ENCODE measurements around the gene OR1J1. TPM values are rescaled to one million over a fixed set of nuclear protein-coding genes. Genes with fewer than 3 reads are reported as not detected.
A peak's percentile ranks its signal among the peaks of the same experiment; 100 is the strongest.

The OR1J1 gene
- total and polyA plus RNA-seq, 12 donors = not detected

GRCh38 chr9:122498883-122499288 lies 21.2 kb upstream of the OR1J1 start:
- no peak for ATAC-seq
- intact Hi-C loops (cut with DNase I) = no loop called here
- TF ChIP-seq CTCF (IDR thresholded peaks at IDR 0.05) = peak; percentile 15 to 72 (median 56)
- no peak overlapping the region for H3K27ac ChIP-seq
- H3K4me3 ChIP-seq = no peak overlapping the region
- WGBS, 2 donors = 57 to 58% methylated on average over 2 of the region's 2 CpGs
- no peaks in the 10 kb centered on the region for H3K4me1 ChIP-seq
- H3K36me3 ChIP-seq = no peaks in the 10 kb centered on the region
- H3K9me3 ChIP-seq = peaks cover 0 to 16% (median 6%) of the 10 kb centered on the region in 11 donors
- no peak for DNase-seq
- peaks cover 0 to 27% (median 6%) of the 10 kb centered on the region in 7 donors for H3K27me3 ChIP-seq

GRCh38 chr9:122479062-122479461 lies 1.3 kb upstream of the OR1J1 start:
- no peaks in the 10 kb centered on the region for H3K9me3 ChIP-seq
- ATAC-seq = no peak
- no peak overlapping the region for H3K4me3 ChIP-seq
- intact Hi-C loops (cut with DNase I) = no loop called here
- H3K4me1 ChIP-seq = no peaks in the 10 kb centered on the region
- no peaks in the 10 kb centered on the region for H3K36me3 ChIP-seq
- peaks cover 0 to 34% (median 14%) of the 10 kb centered on the region in 7 donors for H3K27me3 ChIP-seq
- DNase-seq = no peak
- 79 to 90% methylated on average over 5 of the region's 5 CpGs for WGBS, 2 donors
- no peak for TF ChIP-seq CTCF (IDR thresholded peaks at IDR 0.05)
- H3K27ac ChIP-seq = no peak overlapping the region

- DNase-seq (no peak), ATAC-seq (no peak)
- no peak overlapping the region for H3K4me3 ChIP-seq
- intact Hi-C loops (cut with DNase I) = no loop called here
- H3K27me3 ChIP-seq = peaks cover 0 to 31% (median 13%) of the 10 kb centered on the region in 7 donors
- no peaks in the 10 kb centered on the region for H3K9me3 ChIP-seq
- H3K27ac ChIP-seq = no peak overlapping the region
- TF ChIP-seq CTCF (IDR thresholded peaks at IDR 0.05) = no peak
- WGBS, 2 donors = 87 to 90% methylated on average over 3 of the region's 3 CpGs
- no peaks in the 10 kb centered on the region for H3K36me3 ChIP-seq
- no peaks in the 10 kb centered on the region for H3K4me1 ChIP-seq
These were observed 380 bp downstream of the OR1J1 start for GRCh38 chr9:122477346-122477745.

GRCh38 chr9:122475717-122476116 lies 2.0 kb downstream of the OR1J1 start:
- DNase-seq (no peak), ATAC-seq (no peak)
- Histone ChIP-seq H3K27ac (no peak overlapping the region), H3K9me3 (no peaks in the 10 kb centered on the region), H3K4me1 (no peaks in the 10 kb centered on the region), H3K27me3 (peaks cover 0 to 29% (median 11%) of the 10 kb centered on the region in 7 donors), H3K36me3 (no peaks in the 10 kb centered on the region), H3K4me3 (no peak overlapping the region)
- WGBS, 2 donors = 25 to 36% methylated on average over 2 of the region's 2 CpGs
- intact Hi-C loops (cut with DNase I) = no loop called here
- no peak for TF ChIP-seq CTCF (IDR thresholded peaks at IDR 0.05)

All from heart right ventricle (tissue), 16 donors.